Activated CD8-positive, alpha-beta memory T cell treated with anti-CD3 and anti-CD28 coated beads for 36 hours (primary cell): ENCODE results near the gene IL1F10. TPM values are rescaled to one million over a fixed set of nuclear protein-coding genes. Genes with fewer than 3 reads are reported as not detected.

Experiments
- CTCF ChIA-PET: fragments of 350-600 bp; sonication (Branson Sonifier 250); formaldehyde crosslinking; loops from one replicate; lab custom pipeline; 2021; ENCODE audit warnings: antibody characterized with exemption; lab: Charles Lee
- POLR2A ChIA-PET: fragments of 350-600 bp; sonication (Branson Sonifier 250); formaldehyde crosslinking; loops from one replicate; lab custom pipeline; 2021; ENCODE audit warnings: antibody characterized with exemption; lab: Charles Lee
- total RNA-seq, 2 experiments: library from RNA; stranded (reverse); gene quantifications; one replicate each; pipeline ENCODE4 v1.2.3, GENCODE V29; 2021

IL1F10 gene
- total RNA-seq, 2 experiments from 2014 or later, result not detected

DNA sequence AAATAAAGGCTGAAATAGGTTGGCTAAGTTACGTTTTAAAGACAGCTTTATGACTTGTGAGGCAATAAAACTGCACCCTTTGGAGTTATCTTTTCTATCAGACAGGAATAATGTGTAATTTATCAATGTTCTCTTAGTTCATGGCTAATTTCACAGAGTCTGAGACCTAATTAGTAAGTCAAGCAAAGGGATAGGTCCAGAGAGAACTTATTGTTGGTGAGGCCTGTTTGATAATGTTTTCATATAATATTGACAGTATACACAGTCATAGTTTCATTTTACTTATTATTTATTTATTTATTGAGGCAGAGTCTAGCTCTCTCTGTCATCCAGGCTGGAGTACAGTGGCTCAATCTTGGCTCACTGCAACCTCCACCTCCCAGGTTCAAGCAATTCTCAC, 10.7 kb upstream of the IL1F10 start:
- ChIA-PET POLR2A (no interaction called here), CTCF (no interaction called here)

DNA sequence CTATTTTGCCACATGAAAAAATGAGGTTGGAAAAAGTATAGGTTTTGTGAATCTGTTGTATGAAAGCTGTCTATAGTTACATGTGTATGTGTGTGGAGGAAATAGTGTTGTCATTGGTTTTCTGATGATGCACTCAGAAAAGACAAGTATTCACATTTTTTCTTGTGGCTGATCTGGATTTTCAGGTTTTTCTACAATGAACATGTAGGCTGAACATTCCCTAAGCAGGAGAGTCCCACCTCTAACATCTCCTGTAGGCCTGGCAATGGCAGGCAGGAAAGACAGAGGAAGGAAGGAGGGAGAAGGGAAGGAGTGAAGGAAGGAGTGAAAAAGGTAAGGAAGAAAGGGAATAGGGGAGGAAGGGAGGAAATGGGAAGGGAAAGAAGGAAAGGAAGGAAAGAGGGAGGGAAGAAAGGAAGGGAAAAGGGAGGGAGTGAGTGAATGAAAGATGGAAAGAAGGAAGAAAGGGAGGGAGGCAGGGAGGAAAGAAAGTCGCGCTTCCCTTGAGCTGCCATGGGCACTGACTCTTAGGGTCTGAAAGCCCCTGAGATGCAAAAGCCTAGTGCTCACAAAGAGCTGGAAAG, 9.3 kb upstream of the IL1F10 start:
- ChIA-PET CTCF (no interaction called here), POLR2A (no interaction called here)

DNA sequence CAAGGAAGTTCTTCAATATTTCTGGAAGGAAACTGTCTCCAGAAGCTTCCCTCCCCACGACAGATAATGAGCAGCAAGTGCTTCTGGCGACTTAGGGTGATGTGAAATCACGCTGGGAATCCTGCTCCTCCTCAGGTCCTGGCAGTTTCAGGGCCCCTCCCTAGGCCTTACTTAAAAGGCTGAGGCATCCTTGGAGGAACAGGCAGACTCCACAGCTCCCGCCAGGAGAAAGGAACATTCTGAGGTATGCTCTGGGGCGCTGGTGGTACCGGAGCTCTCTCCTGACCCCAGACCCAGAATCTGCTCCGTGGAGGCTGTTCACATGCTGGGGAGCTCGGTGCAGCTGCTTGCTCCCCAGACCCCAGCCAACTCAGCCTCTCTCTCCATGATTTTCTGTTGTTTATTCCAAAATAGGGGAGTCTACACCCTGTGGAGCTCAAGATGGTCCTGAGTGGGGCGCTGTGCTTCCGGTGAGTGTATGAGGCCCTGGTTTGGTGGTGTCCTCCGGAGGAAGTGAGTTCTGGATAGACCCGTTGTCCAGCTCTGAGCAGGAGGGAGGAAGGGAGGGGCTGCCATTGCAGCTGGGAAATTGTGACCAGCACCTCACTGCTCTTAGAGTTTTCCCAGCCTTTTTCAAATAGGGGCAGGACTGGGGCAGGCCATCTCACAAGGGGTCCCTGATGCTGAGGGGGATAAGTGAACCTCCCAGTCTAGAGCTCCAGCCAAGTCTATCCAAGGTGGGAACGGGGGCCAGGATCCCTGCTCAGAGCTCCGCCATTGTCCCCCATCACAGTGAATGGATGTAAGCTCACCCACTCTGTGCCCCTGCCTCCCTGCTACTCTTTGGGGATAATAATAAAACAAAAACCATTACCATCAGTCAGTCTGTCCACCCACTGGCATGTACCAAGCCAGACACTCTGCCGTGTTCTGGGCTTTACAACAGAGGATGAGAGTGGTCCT, 8.5 kb upstream of the IL1F10 start, which contains the start of gene IL36RN:
Gene IL36RN (plus strand): TSS at position 201 of the 963 bp plus-strand sequence. CDS start 241 bp downstream, at position 442.
- POLR2A ChIA-PET, result no interaction called here
- CTCF ChIA-PET, result no interaction called here

DNA sequence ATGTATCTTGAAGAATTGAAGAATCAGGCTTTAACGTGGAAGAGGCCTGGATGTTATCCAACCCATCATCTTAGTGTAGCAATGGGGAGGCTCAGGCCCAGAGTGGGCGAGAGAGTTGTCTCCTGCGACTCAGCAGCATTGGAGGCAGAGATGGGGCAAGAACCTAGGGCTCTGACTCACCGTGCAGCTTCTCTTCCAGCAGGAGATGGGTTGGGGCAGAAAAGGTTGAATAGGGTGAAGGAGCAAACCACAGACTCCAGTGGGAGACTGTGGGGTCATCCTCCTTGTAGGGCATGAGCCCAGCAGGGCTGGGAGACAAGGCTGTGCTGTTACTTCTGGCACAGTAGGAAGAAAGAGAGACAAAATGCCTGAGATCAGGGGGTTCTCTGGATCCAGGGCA, 7.4 kb upstream of the IL1F10 start:
- POLR2A ChIA-PET, result no interaction called here
- CTCF ChIA-PET, result no interaction called here

DNA sequence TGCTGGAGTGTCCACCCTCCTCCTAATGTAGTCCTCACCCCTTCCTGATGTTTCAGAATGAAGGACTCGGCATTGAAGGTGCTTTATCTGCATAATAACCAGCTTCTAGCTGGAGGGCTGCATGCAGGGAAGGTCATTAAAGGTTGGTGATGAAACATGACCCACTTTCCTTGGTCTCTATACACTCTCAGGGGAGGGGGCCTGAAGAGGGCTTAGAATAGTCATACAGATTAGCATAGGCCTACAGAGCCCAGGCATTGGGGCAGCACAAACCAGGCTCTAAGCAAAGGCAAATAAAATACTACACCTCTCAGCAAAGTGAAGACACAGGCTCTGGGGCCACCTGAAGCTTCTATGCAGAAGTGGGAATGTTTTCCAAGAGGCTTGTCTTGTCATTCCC, 7.0 kb upstream of the IL1F10 start:
- CTCF ChIA-PET, result no interaction called here

DNA sequence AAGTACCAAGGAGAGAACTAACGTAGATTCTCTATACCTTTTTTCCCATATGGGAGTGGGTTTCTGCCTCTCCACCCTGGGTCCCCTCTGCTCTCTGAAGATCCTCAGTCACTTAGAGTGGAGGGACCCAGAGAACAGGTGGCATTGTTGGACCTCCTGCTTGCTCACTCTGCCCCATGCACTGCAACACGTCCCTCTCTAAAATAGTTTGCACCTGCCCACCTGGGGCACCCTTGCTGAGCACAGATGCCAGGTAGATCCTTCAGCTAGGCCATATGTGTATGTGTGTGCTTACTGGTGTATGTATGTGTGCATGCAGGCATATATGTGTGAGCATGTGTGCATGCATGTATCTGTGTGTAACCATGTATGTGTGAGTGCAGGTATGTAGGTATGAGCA, 6.5 kb upstream of the IL1F10 start:
- POLR2A ChIA-PET, result no interaction called here
- CTCF ChIA-PET, result no interaction called here

More for the DNA sequence above, 7.0 kb upstream of the IL1F10 start:
- POLR2A ChIA-PET, result no interaction called here

DNA sequence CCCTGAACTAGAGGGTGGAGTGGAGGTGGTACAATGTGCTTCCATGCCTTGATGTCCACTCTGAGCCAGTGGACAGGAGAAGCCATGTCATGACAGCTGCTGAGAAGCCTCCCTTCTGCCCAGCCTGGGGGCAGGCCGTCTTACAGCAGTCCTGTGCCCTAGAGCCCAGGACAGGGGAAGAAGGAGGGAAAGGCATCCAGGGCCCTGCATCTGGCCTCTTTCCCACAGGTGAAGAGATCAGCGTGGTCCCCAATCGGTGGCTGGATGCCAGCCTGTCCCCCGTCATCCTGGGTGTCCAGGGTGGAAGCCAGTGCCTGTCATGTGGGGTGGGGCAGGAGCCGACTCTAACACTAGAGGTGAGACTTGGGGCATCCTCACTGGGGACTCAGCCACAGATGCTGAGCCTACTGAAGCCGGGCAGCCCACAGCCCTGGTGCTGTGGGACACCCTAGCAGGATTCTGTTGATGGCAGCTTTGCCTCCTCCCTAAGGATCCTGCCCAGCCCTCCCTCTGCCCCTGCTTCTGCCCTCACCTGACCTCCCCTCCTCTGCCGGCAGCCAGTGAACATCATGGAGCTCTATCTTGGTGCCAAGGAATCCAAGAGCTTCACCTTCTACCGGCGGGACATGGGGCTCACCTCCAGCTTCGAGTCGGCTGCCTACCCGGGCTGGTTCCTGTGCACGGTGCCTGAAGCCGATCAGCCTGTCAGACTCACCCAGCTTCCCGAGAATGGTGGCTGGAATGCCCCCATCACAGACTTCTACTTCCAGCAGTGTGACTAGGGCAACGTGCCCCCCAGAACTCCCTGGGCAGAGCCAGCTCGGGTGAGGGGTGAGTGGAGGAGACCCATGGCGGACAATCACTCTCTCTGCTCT, 5.6 kb upstream of the IL1F10 start:
- CTCF ChIA-PET, result no interaction called here

DNA sequence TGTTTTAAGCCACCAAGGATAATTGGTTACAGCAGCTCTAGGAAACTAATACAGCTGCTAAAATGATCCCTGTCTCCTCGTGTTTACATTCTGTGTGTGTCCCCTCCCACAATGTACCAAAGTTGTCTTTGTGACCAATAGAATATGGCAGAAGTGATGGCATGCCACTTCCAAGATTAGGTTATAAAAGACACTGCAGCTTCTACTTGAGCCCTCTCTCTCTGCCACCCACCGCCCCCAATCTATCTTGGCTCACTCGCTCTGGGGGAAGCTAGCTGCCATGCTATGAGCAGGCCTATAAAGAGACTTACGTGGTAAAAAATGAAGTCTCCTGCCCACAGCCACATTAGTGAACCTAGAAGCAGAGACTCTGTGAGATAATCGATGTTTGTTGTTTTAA, 3.5 kb upstream of the IL1F10 start:
- CTCF ChIA-PET, result interaction anchor here (1.9 kb wide), 1 partner anchor 16 kb away, joined by 6 read pairs; no protein-coding TSS in a partner anchor
- POLR2A ChIA-PET, result no interaction called here

More for the DNA sequence above, 5.6 kb upstream of the IL1F10 start:
- POLR2A ChIA-PET, result no interaction called here

DNA sequence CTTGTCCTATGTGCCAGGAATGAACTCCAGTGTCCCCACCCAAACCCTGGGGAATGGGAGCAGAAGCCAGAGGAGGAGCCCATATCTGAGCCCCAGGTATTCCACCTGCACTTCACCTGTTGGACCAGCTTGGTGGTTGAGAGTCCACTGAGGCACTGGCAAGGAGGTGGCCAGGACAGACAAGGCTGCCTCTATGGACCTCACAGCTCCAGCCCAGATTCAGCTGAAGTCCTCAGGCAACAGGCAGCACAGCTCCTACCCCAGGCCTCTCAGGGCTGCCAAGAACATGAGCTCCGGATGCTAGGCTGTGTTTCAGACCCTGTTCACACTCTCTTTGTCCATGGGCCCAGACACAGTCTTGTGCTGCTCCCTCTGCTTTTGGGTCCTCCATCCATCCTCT, 2.9 kb upstream of the IL1F10 start:
- ChIA-PET POLR2A (no interaction called here), CTCF (interaction anchor here (1.9 kb wide), 1 partner anchor 15 kb away, joined by 6 read pairs; no protein-coding TSS in a partner anchor)

DNA sequence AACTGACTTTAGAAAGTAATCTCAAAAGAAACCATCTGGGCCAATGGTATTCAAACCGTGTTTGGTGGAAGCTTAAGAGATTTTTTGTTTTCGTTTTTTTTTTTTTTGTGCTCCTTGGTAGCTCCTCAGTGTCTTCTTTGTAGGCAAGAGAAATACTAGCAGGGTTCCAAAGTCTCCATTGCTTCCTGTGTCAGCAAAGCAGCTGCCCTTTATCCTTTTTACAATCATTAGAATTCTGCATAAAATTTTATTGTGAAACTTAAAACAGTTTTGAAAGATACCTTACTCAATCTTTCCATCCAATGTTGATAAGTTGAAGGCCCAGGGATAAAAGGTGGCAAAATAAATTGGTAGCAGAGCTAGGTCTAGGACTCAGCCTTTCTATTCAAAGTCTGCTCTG, 479 bp downstream of the IL1F10 start:
- ChIA-PET POLR2A (no interaction called here), CTCF (no interaction called here)

DNA sequence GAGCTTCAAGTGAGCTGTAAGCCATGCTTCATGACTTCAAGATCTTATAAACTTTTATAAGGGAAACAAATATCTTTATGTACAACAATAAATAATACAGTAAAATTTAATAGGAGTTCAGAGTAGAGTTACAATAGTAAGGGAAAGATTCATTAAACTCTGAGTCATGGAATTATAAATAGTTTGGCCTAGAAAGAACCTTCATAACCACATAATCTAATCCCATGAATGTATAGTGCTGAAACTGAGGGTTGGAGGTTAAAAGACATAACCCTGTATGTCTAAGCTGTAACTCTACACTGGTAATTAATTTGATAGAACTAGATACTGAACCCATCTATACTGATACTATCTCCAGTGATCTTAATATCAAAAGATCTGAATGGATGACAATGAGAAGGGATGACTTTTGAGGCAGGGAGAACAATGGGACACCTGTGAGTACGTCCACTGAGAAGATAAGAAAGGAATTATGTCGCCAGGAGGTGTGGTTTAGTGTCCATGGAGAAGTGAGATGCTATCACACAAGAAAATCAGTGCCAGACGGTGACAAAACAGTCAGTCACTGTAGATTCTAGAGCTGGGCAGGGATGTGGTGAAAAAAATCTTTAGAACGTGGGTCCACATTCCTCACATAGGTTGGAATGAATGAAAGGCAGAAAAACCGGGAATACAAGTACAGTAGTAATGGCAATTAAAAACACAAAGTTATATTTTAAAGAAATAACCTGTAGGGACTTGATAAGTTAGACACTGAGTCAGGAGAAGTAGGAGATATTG, 1.1 kb downstream of the IL1F10 start:
- ChIA-PET CTCF (no interaction called here), POLR2A (no interaction called here)

DNA sequence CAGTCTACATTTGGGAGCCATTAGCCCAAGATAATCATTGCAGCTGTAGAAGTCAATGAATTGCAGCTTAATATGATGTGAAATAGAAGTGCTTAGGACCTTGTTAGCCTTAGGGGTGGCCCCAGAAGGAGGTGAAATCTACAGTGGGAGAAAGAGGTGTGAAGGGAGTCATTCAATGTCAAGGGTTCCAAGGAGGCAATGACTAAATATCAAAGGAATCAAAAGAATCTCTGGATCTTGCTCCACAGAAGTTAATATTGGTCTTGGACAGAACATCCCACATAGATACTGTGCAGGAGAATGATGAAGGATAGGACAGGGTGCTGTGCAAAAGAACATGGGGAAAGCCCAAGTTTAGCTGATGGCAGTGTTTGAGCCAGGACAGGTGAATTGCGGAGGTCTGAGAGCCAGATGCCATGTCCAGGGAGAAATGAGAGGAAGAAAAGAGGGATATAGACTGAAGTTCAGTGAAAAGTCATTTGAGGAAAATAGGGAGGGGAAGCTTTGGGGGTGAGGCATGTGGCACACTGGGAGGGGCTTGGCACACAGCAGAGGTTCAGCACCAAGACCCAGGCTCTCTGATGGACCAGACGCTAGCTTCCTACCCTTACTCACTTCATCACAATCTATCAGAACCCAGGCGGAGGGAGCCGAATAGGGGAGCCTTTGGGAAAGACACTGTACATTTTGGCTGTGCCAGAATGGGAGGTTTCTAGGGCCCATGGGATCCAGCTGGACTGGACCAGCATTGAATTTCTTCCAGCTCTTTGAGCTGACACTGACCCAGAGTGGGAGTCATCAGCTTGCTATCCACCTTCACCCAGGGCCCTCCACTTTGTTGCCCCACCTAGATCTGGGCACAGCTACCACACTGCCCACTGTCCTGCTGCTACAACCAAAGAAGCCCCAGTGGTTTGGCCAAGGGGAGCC, 2.2 kb downstream of the IL1F10 start:
- ChIA-PET POLR2A (no interaction called here), CTCF (no interaction called here)

DNA sequence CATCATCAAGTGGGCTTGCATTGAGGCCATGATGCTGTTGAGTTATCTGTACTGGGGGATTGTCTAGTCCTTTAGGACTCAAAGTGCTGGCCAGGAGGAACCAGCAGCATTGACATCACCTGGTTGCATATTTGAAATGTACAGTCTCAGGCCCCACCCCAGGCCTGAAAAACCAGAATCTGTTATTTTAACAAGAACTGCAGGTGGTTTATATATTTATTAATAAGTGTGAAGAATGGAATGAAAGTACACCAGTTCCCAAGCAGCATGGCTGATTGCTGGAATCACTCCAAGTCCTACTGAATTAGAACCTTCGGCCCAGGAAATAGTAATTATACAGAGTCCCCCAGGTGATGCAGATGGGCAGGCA, 2.8 kb downstream of the IL1F10 start:
- CTCF ChIA-PET, result no interaction called here

DNA sequence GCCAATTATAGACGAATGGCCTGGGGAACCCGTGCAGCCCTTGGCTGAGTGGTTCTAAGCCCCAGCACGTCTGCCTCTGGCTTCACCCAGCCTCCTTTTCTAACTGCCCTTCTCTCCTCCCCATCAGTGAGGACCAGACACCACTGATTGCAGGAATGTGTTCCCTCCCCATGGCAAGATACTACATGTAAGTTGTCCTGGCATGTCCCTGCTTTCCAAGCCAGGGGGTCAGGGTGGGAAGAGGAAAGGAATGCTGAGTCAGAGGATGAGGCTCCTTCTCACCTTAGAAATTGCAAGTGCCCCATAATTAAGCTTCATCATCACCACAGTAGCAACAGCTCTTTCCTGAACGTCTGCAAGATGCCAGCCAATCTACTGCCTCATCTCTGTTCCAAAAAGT, 4.8 kb downstream of the IL1F10 start:
- POLR2A ChIA-PET, result no interaction called here

More for the DNA sequence above, 2.8 kb downstream of the IL1F10 start:
- POLR2A ChIA-PET, result no interaction called here

DNA sequence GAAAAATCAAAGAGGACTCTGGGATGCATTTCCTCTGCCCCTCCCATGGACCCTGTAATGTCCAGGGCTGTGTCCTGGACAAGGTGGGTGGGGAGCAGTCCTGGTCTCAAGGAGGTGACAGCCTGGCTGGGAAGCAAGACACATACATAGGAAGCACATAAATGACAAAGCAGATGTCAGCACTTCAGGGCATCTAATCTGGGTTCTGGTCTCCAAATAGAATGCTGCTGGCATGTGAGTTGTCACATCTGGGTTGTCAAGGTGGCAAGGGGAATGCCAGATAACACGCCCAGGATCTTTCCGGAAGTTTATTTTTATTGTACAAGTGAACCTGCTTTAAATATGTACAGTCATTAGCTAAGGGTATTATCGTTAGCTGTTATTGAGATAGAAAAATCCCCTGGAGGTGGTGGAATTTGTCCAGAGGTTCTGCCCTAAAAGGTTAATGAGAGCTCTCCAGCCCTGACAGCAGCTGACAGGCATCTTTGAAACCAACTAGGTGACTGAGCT, 5.6 kb downstream of the IL1F10 start:
- POLR2A ChIA-PET, result no interaction called here
- CTCF ChIA-PET, result no interaction called here

More for the DNA sequence above, 4.8 kb downstream of the IL1F10 start:
- CTCF ChIA-PET, result no interaction called here

DNA sequence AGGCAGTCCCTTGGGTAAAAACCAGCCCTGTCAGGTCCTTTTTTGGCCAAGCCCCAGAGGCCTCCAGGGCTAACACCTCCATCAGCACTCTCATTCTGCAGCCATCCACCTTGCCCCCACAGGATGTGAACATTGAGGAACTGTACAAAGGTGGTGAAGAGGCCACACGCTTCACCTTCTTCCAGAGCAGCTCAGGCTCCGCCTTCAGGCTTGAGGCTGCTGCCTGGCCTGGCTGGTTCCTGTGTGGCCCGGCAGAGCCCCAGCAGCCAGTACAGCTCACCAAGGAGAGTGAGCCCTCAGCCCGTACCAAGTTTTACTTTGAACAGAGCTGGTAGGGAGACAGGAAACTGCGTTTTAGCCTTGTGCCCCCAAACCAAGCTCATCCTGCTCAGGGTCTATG, 7.3 kb downstream of the IL1F10 start:
- POLR2A ChIA-PET, result no interaction called here
- CTCF ChIA-PET, result interaction anchor here (2.2 kb wide), 1 partner anchor 124 kb away, joined by 7 read pairs; no protein-coding TSS in a partner anchor

DNA sequence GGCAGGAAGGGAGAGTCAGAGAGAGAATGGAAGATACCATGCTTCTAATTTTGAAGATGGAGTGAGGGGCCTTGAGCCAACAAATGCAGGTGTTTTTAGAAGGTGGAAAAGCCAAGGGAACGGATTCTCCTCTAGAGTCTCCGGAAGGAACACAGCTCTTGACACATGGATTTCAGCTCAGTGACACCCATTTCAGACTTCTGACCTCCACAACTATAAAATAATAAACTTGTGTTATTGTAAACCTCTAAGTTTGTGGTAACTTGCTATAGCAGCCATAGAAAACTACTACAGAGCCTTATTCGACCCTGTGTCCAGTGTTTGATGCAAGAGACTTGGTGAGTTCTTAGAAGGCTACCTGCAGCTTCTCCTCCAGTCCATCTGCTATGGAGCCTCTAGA, 7.8 kb downstream of the IL1F10 start:
- CTCF ChIA-PET, result interaction anchor here (0.6 to 2.2 kb wide), 2 partner anchors 124 to 510 kb away, joined by 3 to 7 read pairs; no protein-coding TSS in a partner anchor
- POLR2A ChIA-PET, result no interaction called here
